HG02642 (cell line): ENCODE measurements around the gene KRTAP17-1.

Experiments used
- ATAC-seq: cut with Tn5 transposase; IDR thresholded peaks from one replicate; pipeline ENCODE4 v1.9.1; 2021; ENCODE audit warnings: mild to moderate bottlenecking; ENCODE audit not compliant: unreplicated experiment, poor library complexity

The KRTAP17-1 gene

GRCh38 chr17:41333836-41334235 is 18.3 kb upstream of the KRTAP17-1 start:
- no peak for ATAC-seq

GRCh38 chr17:41333098-41333497 is 17.6 kb upstream of the KRTAP17-1 start:
- no peak for ATAC-seq

DNA sequence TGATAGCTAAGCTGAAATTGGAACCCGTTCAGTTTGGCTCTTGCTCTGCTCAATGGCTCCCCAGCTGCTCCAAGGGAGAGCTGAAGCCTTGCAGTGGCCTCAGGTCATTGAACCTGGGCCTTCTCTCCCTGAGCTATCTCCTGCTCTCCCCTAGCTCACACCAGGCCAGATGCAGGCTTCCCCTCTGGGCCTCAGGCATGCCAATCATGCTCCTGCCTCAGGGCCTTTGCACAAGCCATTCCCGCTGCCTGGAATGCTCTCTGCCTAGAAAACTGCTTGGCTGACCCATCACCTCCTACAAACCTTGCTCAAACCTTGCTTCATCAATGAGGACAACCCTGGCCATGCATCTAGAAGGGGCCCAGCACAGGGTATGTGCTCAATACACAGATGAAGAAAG is 16.7 kb upstream of the KRTAP17-1 start:
- ATAC-seq, result no peak

GRCh38 chr17:41331606-41332005 is 16.1 kb upstream of the KRTAP17-1 start:
- ATAC-seq, result no peak

DNA sequence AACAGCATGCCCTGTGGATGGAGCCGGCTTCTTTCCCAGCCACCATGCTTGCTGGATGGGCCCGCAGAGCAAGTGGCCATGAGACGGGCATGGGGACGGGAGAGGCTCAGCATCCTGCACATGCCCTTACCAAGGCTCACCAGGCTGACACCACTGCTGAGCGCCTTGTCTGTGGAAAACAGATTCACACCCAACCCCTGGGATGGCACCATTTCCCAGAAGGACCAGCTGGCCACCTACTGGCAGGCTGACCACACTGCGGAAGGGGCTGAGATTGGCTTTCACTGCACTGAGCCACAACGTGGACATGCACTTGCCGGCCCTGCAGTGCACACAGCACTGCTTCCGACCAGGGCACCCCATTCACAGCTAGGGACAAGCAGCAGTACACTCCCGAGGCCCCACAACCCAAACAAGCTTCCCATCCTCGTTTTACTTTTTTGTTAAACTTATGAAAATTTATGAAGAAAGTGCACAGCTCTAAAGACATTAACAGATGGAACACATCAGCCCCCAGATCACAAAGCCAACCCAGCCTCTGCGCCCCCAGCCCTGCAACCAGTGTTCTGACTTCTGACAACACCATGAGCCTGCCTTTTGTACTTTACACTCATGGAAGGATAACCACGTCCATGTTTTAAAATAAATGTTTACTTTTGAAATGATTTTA is 13.9 kb upstream of the KRTAP17-1 start:
- no peak for ATAC-seq

GRCh38 chr17:41328207-41328606 is 12.7 kb upstream of the KRTAP17-1 start:
- ATAC-seq, result no peak

- no peak for ATAC-seq
These were observed 12.1 kb upstream of the KRTAP17-1 start for GRCh38 chr17:41327411-41328120.

GRCh38 chr17:41326173-41327145 is 10.9 kb upstream of the KRTAP17-1 start:
- no peak for ATAC-seq

- no peak for ATAC-seq
These were observed 10.1 kb upstream of the KRTAP17-1 start for GRCh38 chr17:41325611-41326010.

- no peak for ATAC-seq
These were observed 9.6 kb upstream of the KRTAP17-1 start for GRCh38 chr17:41325126-41325525.

GRCh38 chr17:41324180-41325075 is 8.9 kb upstream of the KRTAP17-1 start:
- ATAC-seq, result no peak

GRCh38 chr17:41322903-41323895 is 7.7 kb upstream of the KRTAP17-1 start:
- ATAC-seq, result no peak

- no peak for ATAC-seq
These were observed 6.8 kb upstream of the KRTAP17-1 start for GRCh38 chr17:41322094-41322902.

DNA sequence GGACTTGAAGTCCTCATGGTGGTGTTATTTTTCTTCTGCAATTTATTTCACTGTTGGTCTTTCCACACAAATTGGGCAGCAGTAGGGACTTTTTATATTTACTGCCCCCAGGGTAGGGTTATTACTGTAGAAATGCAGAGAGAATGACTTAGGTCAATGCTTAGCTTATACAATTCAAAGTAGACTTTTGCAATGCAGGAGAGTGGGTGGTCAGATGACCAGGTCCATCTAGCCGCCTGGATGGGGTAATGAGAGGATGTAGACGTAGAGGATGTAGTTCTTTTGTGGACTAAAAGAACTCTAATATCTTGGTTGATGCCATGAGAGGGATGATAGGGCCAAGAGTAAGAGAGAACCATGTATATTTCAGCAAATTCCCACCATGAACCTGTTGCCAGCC is 2.7 kb upstream of the KRTAP17-1 start:
- no peak for ATAC-seq

- ATAC-seq, result no peak
These were observed 420 bp upstream of the KRTAP17-1 start for GRCh38 chr17:41315814-41316445.

GRCh38 chr17:41311111-41311510 is 4.4 kb downstream of the KRTAP17-1 start:
- ATAC-seq, result no peak

DNA sequence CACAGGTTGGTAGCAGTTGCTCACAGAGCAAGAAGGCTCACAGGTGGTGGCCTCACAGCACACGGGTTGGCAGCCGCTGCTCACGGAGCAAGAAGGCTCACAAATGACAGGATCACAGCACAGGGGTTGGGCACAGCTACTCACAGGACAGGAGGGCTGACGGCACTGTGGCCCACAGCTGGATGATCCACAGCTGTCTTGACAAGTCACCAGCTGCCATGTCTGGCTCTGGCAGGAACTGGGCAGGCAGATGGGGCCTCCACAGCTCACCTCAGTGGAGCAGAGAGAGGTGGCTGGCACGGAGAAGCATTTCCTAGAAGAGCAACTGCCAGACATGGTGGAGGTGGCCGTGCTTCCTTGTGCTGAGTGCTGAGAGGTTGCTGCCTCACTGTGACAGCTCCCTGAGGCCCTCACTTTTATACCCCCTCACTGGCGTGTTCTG is 6.6 kb downstream of the KRTAP17-1 start, which contains the start of gene KRTAP16-1:
TSS of gene KRTAP16-1 (minus strand) at position 392 of the 442 bp plus-strand sequence. CDS start at position 336, 56 bp downstream.
- no peak for ATAC-seq
